T-helper 2 cell (primary cell): ENCODE results near the gene THSD1.
"Not testable (repeated sequence)": the region's sequence is repeated elsewhere in the genome, so short reads cannot be mapped to it uniquely, and the experiment has no call there.

Source experiments
- DNase-seq, 5 experiments: peaks; one replicate each; pipeline versions ENCODE4 v3.0.0 to v3.0.0-alpha.2; 2012 to 2022

The THSD1 gene

DNA sequence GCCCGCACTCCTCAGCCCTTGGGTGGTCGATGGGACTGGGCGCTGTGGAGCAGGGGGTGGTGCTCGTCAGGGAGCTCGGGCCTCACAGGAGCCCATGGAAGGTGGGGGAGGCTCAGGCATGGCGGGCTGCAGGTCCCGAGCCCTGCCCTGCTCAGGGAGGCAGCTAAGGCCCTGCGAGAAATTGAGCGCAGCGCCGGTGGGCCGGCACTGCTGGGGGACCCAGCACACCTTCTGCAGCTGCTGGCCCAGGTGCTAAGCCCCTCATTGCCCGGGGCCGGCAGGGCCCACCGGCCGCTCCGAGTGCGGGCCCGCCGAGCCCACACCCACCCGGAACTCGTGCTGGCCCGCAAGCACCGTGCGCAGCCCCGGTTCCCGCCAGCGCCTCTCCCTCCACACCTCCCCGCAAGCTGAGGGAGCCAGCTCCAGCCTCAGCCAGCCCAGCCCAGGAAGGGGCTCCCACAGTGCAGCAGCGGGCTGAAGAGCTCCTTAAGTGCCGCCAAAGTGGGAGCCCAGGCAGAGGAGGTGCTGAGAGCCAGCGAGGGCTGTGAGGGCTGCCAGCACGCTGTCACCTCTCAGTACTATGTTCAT lies 2.2 kb upstream of the THSD1 start:
- DNase-seq: not testable (repeated sequence)

DNA sequence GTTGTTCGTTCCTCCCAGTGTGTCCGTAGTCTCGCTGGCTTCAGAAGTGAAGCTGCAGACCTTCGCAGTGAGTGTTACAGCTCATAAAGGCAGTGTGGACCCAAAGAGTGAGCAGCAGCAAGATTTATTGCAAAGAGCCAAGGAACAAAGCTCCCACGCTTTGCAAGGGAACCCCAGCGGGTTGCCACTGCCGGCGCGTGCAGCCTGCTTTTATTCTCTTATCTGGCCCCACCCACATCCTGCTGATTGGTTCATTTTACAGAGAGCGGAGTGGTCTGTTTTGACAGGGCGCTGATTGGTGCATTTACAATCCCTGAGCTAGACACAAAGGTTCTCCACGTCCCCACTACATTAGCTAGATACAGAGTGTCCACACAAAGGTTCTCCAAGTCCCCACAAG lies 1.5 kb upstream of the THSD1 start:
- not testable (repeated sequence) for DNase-seq

GRCh38 chr13:52406629-52407028 lies 657 bp upstream of the THSD1 start:
- DNase-seq: no peak

DNA sequence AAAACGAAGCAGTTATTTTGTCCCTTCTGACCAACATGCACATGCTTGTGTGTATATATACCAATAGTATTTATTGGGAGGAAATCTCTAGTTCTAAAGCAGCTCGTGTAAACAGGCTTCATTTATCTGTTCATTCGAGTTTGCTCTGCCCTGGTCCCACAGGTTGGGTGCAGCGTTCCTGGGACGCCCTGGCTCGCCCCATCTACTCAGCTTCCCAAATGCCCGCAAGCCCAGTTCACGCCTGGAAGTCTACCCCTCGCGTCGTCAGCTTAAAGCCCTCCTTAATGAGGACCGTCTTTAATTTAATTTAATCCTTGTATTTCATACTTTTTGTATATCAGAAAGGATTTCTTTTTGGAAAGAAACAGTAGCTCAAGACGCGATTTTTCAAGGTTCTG lies 604 bp downstream of the THSD1 start:
- DNase-seq: no peak

DNA sequence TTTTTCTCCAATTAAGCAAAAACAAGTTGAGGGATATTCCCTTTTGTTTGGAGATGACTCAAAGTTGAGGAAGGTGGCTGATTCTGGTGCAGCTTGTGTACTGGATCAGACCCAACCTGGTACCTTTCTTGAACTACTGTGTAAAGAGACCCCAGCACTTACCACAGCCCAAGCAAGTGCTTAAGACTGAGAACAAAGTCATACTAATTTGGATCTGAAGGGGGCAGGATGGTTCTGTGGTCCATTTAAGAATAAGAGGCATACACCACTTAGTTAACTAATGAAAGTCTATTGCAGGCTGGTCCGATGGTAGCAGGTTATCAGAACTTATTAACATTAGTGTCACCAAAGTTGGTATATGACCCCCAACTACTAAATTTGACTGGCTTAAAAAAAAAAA lies 6.3 kb downstream of the THSD1 start:
- DNase-seq: no peak

DNA sequence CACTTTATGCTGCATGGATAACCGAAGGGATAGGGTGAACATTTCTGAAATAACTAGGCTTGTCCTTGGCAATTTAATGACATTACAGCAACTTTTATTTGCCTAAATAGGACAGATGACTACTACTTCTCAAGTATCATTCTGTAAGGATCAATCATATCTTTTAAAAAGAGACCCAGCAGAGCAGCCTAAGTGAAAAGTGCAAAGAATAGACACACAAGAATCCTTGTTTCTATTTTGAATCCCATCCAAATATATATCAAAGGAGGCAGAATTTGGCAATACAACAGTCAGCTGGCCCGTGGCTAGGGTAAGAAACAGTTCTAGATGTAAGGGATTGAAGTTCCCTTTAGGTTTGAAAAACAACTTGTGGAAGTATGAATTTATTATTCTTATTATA lies 6.9 kb downstream of the THSD1 start:
- no peak for DNase-seq

DNA sequence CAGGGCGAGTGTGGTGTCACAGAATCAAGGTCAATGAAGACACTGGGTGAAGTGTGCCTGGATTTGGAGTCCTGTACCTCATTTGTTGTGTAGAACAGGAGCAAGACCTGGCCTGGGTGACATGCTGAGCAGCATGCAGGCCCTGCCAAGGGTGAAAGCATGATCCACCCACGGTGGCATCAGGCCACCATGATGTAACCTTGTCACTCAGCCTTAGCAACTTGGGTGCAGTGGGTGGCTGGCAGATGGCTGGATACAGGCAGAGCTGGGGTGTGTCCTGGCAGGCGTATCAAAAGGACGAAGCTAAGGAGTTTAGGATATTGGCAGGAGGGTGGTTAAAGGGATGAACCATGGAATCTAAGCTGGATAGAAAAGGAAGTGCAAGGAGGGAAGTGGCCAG lies 10.3 kb downstream of the THSD1 start:
- no peak for DNase-seq

GRCh38 chr13:52394586-52394985 lies 11.4 kb downstream of the THSD1 start:
- no peak for DNase-seq

DNA sequence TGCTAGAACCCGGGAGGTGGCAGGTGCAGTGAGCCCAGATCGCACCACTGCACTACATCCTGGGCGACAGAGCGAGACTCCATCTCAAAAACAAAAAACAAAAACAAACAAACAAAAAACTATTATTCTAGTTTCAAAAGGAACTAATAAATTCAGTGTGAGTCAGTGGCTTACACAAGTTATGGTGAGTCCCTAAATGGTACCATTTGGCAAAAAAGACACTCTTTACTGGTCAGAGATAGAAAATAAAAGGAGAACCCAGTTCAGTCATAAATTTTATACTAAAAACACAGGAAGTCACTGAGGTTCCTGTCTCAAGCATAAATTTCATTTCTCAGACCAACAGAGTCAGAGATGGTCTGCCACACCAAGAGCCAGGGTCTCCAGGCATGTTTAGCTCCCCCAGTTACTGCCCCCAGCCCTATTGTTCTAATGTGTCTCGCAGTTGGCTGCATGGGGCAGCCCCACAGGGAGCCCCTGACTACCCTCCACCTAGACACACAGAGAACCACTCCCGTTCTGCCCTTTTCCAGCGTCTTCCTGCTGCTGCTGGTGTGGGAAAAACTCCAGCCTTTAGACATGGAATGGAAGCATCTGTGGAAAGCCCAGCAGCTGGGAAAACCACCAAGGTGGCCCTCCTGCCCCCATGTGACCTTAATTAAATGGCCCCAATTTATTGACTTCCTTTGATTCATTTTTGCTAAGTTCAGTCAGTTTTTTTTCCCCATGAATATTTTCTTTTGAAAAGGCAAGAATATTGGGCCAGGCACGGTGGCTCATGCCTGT lies 12.2 kb downstream of the THSD1 start:
- DNase-seq: no peak

GRCh38 chr13:52387721-52388120 lies 18.3 kb downstream of the THSD1 start:
- no peak for DNase-seq

GRCh38 chr13:52385870-52386269 lies 20.1 kb downstream of the THSD1 start:
- no peak for DNase-seq

GRCh38 chr13:52383366-52383765 lies 22.6 kb downstream of the THSD1 start:
- DNase-seq: no peak

GRCh38 chr13:52378312-52378711 lies 27.7 kb downstream of the THSD1 start:
- no peak for DNase-seq

- DNase-seq: no peak
Observed at GRCh38 chr13:52377898-52378297, 28.1 kb downstream of the THSD1 start.

GRCh38 chr13:52374873-52375411 lies 31.0 kb downstream of the THSD1 start:
- no peak for DNase-seq

DNA sequence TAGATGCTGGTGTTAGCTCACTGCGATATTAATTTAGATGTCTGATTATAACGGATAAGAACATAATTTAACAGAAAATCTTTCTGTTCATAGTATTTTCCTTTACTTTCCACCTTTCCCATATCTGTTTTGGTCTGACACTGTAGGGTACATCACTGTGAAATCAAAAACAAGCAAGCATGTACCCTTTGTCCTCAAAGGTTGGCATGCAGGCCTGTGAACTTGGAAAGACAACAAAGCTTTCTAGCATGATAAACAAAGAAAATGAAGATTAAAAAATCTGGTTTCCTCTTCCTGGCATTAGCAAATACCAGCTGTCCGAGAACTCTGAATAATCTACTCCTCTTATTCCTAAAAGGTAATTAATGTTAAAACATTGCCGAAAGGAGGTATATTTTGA lies 31.6 kb downstream of the THSD1 start:
- no peak for DNase-seq

DNA sequence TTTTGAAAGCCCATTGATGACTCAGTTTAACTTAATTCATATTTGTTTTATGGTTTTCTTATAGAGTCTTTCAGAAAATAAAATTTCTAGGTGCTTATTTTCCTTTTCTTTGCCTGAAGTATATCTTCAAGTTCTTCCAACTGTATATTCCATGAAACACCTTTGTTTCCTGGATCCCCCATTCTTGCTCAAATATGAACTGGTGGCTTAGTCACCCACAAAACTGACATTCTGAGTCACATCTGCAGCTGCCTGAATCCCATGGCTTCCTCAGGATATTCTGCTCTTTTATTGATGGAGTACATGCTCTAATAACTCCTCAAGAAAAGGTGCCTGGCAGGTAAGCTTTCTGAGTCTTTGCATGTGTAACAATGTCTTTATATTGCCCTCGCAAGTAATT lies 32.7 kb downstream of the THSD1 start:
- DNase-seq: not testable (repeated sequence)

- no peak for DNase-seq
Observed at GRCh38 chr13:52371736-52372247, 34.2 kb downstream of the THSD1 start.

DNA sequence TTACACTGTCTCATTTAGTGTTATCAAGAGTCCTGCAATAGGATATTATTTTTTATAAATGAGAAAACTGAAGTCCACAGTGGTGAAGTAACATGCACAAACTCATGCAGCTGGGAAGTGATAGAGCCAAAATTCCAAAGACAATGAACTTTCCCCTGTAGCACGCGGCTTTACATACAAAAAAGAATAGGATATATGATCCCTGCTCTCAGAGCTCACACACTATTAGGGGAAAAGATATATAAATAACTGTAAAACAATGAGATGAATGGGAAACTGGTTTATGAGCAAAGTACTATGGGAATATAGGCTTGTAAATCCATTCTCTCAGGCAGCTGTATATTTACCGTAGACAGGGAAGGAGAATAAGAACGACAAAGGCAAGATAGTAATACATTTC lies 39.7 kb downstream of the THSD1 start:
- no peak for DNase-seq

DNA sequence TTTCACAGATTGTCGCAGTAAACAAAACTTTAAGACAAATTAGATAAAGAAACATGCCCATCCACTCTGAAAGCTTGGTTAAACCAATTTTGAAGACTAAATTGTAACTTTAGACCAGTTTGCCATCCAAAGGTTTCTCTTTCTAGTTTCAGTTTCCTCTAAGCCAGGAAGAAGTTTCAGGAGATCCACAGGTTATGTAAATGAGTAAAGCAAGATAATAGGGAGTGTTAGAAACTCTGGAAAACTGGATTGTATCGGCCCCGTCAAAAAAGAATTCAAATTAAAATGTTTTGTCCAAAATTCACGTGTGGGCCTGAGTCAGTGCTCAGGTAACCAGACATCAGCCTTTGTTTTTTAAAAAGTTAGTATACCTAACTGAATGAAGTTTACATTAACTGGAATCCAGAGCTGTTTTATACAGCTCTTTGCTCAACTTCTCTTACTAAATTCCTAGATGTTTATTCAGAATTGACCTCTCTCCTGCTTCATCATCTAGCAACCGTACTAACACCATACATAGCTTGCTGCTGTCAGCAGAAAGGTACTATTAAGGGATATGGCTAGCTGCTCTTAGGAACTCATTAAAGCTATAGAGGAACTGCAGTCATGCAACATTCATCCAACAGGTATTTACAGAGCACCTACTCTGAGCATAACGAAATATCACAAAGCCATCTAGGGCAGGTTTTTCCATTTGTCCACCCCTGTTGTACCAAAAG lies 43.6 kb downstream of the THSD1 start:
- DNase-seq: not testable (repeated sequence)

GRCh38 chr13:52361225-52361624 lies 44.7 kb downstream of the THSD1 start:
- no peak for DNase-seq

- no peak for DNase-seq
Observed at GRCh38 chr13:52359534-52359933, 46.4 kb downstream of the THSD1 start.

DNA sequence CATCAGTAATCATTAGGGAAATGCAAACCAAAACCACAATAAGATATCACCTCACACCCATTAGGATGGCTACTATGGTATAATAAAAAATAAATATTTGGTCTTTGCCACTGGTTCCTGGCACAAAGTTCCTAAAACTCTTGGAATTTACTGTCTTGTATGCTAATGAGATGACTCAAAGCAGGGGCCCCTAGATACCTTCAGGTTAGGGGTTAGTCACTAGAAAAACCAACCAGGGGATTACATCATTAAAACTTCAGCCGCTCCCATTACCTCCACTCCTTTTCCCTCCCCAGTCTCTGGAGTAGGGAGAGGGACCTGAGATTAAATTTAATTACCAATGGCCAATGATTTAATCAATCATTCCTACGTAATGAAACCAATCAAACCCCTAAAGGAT lies 49.6 kb downstream of the THSD1 start:
- no peak for DNase-seq

DNA sequence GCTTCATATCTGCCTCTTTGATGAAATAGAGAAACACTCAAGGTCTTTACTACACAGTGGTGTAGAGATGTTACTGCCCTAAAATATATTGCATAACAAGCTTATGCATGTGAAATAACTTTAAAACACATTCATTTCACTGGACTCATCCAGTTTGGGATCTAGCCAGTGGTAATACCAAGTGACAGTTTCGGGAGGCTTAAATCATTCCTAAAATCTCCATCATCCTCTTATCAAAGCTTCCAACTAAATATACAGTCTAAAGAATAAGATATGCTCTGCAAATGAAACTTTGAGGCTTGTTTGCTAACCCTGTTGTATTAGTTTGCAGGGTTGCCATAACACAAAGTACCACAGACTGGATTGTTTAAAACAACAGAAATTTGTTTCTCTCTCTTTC lies 52.8 kb downstream of the THSD1 start:
- DNase-seq: no peak
